Tibial nerve (tissue), 4 donors: ENCODE measurements around the gene RETREG1. TPM values are rescaled to one million over a fixed set of nuclear protein-coding genes. Genes with fewer than 3 reads are reported as not detected.

Source experiments
- DNase-seq, 2 donors: peaks; one replicate each; pipeline ENCODE4 v3.0.0-alpha.2; 2019; ENCODE audit warnings: low spot score in 2 of 2
- H3K27ac ChIP-seq, 4 donors: fragments of 200-600 bp; sonication (generic) in 3 of 4; one replicate each; pipeline ENCODE4 v1.5.1; 2017 to 2019; ENCODE audit warnings: mild to moderate bottlenecking in 1 of 4
- H3K27me3 ChIP-seq, 2 donors: fragments of 200-600 bp; sonication (generic) in 1 of 2; one replicate each; pipeline versions ENCODE4 v1.5.1 to v1.6.0; 2017 to 2019
- H3K36me3 ChIP-seq, 3 donors: fragments of 200-600 bp; sonication (generic); one replicate each; pipeline ENCODE4 v1.5.1; 2018 to 2019
- H3K4me1 ChIP-seq, 4 donors: fragments of 200-600 bp; sonication (generic) in 3 of 4; one replicate each; pipeline ENCODE4 v1.5.1; 2017 to 2019
- H3K4me3 ChIP-seq, 4 donors: fragments of 200-600 bp; sonication (generic) in 3 of 4; one replicate each; pipeline ENCODE4 v1.5.1; 2017 to 2019; ENCODE audit warnings: mild to moderate bottlenecking in 1 of 4, moderate library complexity in 1 of 4
- H3K9me3 ChIP-seq, 4 donors: fragments of 200-600 bp; sonication (generic) in 3 of 4; one replicate each; pipeline ENCODE4 v1.5.1; 2017 to 2019
- EP300 ChIP-seq, 2 donors: sonication (generic); formaldehyde crosslinking; IDR thresholded peaks; one replicate each; pipeline ENCODE4 v1.6.1; 2017; ENCODE audit warnings: antibody characterized with exemption in 2 of 2, mild to moderate bottlenecking in 1 of 2
- POLR2A ChIP-seq, 2 donors: fragments of 450-650 bp; IDR thresholded peaks; one replicate each; pipeline ENCODE4 v1.6.1; 2017; ENCODE audit warnings: antibody characterized with exemption in 2 of 2, mild to moderate bottlenecking in 2 of 2, moderate library complexity in 2 of 2
- WGBS, 2 donors: methylation state at CpG; one replicate each; pipeline ENCODE4 v1.1.5; 2018; 5-methylcytosine and 5-hydroxymethylcytosine counted together
- total RNA-seq, 4 donors: library from RNA; depleted of rRNA; stranded (reverse); fragments of >200 nt; gene quantifications; one replicate each; pipeline ENCODE4 v1.1.0, GENCODE V29; 2016
- TF ChIP-seq, protein P1 (sequence below), 5 experiments: fragments of 200-600 bp in 3 of 5; fragments of 450-650 bp in 2 of 5; sonication (generic) in 3 of 5; IDR thresholded peaks; one replicate each; pipeline ENCODE4 v1.5.1; 2016 to 2019; ENCODE audit warnings: antibody characterized with exemption in 5 of 5, mild to moderate bottlenecking in 3 of 5, moderate library complexity in 2 of 5

RETREG1 gene
- total RNA-seq, 4 donors from 2014 or later: 57.5 to 90.9 (median 77.0) TPM

DNA sequence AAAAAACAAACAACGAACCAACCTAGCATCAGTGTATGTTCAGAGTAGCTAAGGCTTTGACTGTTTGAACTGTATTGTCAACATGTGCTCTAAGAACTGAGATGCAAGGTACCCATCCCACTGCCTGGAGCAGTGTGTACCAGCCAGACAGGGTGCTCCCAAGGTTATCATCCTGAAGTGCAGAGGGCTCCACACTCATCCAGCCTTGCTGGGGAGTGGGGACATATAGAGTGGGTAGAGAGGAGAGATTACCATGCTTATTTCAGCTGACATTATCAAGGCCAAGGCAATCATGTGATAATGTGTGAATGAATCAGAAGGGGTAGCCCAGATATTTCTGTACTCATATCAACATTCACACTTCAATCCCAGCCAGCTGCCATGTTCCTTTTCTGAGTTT lies 82.5 kb downstream of the RETREG1 start:
- Histone ChIP-seq H3K4me1 (peaks cover 0 to 19% (median 8%) of the 10 kb centered on the region in 4 donors), H3K4me3 (no peak overlapping the region), H3K27ac (no peak overlapping the region), H3K27me3 (no peaks in the 10 kb centered on the region), H3K36me3 (no peaks in the 10 kb centered on the region), H3K9me3 (no peaks in the 10 kb centered on the region)
- WGBS, 2 donors: 83 to 93% methylated on average over 1 of the region's 1 CpG
- DNase-seq: no peak
- TF ChIP-seq, protein P1, sequence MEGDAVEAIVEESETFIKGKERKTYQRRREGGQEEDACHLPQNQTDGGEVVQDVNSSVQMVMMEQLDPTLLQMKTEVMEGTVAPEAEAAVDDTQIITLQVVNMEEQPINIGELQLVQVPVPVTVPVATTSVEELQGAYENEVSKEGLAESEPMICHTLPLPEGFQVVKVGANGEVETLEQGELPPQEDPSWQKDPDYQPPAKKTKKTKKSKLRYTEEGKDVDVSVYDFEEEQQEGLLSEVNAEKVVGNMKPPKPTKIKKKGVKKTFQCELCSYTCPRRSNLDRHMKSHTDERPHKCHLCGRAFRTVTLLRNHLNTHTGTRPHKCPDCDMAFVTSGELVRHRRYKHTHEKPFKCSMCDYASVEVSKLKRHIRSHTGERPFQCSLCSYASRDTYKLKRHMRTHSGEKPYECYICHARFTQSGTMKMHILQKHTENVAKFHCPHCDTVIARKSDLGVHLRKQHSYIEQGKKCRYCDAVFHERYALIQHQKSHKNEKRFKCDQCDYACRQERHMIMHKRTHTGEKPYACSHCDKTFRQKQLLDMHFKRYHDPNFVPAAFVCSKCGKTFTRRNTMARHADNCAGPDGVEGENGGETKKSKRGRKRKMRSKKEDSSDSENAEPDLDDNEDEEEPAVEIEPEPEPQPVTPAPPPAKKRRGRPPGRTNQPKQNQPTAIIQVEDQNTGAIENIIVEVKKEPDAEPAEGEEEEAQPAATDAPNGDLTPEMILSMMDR (IDR thresholded peaks at IDR 0.05): no peak
- no peak for TF ChIP-seq EP300 (IDR thresholded peaks at IDR 0.05)
- TF ChIP-seq POLR2A (IDR thresholded peaks at IDR 0.05): no peak

DNA sequence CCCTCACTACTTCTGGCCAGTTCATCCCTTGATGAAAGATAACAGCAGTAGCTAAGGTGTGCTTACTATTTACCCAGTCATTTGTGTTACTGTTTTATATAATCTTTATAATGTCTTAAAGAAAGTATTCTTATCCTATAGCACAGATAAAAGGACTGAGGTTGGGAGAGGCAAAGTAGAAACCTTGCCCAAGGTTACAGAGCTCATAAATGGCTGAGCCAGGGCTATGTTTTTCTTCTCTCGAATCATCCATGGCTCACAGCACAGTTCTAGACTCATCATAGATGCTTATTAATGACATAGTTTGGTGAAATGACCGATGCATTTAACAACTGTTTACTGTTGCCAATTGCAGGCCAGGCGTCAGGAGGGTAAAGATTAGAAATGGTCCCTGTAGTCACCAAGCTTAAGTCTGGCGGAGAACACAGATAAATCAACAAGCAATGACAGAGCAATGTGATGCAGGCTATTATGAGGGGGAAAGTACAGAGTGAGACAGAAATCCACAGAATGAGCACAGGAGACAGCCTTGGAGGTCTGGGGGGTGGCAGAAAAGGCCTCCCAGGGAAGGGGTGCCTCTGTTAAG lies 85.6 kb downstream of the RETREG1 start:
- no peaks in the 10 kb centered on the region for H3K4me1 ChIP-seq
- TF ChIP-seq, protein P1 (IDR thresholded peaks at IDR 0.05): no peak
- TF ChIP-seq EP300 (IDR thresholded peaks at IDR 0.05) (no peak), POLR2A (IDR thresholded peaks at IDR 0.05) (no peak)

DNA sequence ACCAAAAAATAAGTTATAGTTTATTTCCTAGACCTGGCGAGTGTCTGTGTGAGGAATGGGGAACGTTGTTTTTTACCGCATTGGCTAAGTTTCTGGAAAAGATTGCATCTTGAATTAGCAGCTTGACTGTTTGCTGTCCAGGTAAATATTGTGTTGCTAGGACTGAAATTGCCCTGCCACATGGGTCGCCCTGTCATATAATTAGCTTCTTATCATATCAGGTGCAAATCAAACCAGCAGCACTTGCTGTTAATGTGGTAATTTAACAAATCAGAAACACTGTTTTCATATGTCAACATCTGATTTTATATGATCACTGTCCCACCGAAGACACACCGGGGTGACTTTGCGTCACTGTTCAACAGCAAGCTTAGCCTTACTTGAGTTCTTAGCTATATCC lies 87.5 kb downstream of the RETREG1 start:
- DNase-seq: no peak
- no peak overlapping the region for H3K27ac ChIP-seq
- WGBS, 2 donors: 82% methylated on average over 7 of the region's 7 CpGs
- no peak overlapping the region for H3K4me3 ChIP-seq
- H3K27me3 ChIP-seq: no peaks in the 10 kb centered on the region
- no peaks in the 10 kb centered on the region for H3K36me3 ChIP-seq
- no peaks in the 10 kb centered on the region for H3K4me1 ChIP-seq
- TF ChIP-seq, protein P1 (IDR thresholded peaks at IDR 0.05): no peak
- TF ChIP-seq EP300 (IDR thresholded peaks at IDR 0.05): no peak
- no peak for TF ChIP-seq POLR2A (IDR thresholded peaks at IDR 0.05)
- H3K9me3 ChIP-seq: no peaks in the 10 kb centered on the region

More for the DNA sequence above, 85.6 kb downstream of the RETREG1 start:
- Histone ChIP-seq H3K4me3 (no peak overlapping the region), H3K9me3 (no peaks in the 10 kb centered on the region), H3K36me3 (no peaks in the 10 kb centered on the region), H3K27ac (no peak overlapping the region), H3K27me3 (no peaks in the 10 kb centered on the region)
- DNase-seq: no peak
- 58 to 68% methylated on average over 4 of the region's 4 CpGs for WGBS, 2 donors

DNA sequence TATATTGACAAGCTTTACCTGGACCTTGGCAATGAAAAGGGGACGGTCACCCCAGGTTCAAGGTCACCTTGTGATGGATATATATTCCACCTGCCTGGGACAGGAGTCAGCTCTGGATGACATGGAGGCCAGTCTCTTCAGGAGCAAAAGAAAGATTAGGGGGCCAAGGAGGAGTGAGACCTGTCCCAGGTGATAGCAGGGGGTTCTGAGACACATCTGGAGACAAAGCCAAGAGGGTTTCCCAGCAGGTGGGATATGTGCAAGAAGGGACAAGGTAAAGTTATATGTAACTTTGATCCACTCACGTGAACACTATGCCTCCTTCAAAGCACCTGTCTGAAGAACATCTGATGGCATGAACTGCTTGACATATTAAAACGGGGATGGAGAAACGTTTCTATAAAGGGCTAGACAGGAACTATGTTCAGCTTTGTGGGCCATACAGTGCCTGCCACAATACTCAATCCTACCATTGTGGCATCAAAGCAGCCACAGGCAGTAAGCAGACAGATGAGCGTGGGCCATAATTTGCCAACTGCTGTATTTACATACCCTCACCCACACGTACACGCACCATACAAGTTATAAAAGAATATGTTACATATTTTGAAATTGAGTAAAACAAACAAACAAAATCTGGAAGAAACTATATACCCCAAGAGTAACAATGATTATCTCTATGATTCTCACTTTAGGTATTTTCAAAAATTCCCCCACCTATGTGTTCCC lies 88.3 kb downstream of the RETREG1 start:
- TF ChIP-seq, protein P1 (IDR thresholded peaks at IDR 0.05): no peak
- no peak for TF ChIP-seq EP300 (IDR thresholded peaks at IDR 0.05)
- no peak for TF ChIP-seq POLR2A (IDR thresholded peaks at IDR 0.05)
- 75 to 85% methylated on average over 7 of the region's 7 CpGs for WGBS, 2 donors
- H3K4me1 ChIP-seq: no peaks in the 10 kb centered on the region
- no peak overlapping the region for H3K27ac ChIP-seq
- no peaks in the 10 kb centered on the region for H3K27me3 ChIP-seq
- no peaks in the 10 kb centered on the region for H3K9me3 ChIP-seq
- no peak for DNase-seq
- H3K4me3 ChIP-seq: no peak overlapping the region
- H3K36me3 ChIP-seq: no peaks in the 10 kb centered on the region

- no peak for TF ChIP-seq EP300 (IDR thresholded peaks at IDR 0.05)
- DNase-seq: no peak
- H3K4me1 ChIP-seq: no peaks in the 10 kb centered on the region
- H3K27me3 ChIP-seq: no peaks in the 10 kb centered on the region
- H3K36me3 ChIP-seq: no peaks in the 10 kb centered on the region
- no peaks in the 10 kb centered on the region for H3K9me3 ChIP-seq
- H3K4me3 ChIP-seq: no peak overlapping the region
- no peak overlapping the region for H3K27ac ChIP-seq
- WGBS, 2 donors: 68 to 71% methylated on average over 4 of the region's 4 CpGs
These were observed 91.1 kb downstream of the RETREG1 start for GRCh38 chr5:16525651-16526050.
